ENCODE measurements around the gene PCBP4. TPM values are rescaled to one million over a fixed set of nuclear protein-coding genes. Genes with fewer than 3 reads are reported as not detected.
"Not testable (repeated sequence)": the region's sequence is repeated elsewhere in the genome, so short reads cannot be mapped to it uniquely, and the experiment has no call there.

Gene PCBP4
- polyA plus RNA-seq, 3 donors, result 0.09 to 1.3 (median 0.22) TPM

- peaks cover 0 to 3% (median 2%) of the 10 kb centered on the region in 3 donors for H3K27me3 Mint-ChIP-seq (ENCODE audit: low read depth in 3 of 3)
- peaks cover 23% of the 10 kb centered on the region for H3K4me1 Mint-ChIP-seq
- peaks cover 12 to 14% of the 10 kb centered on the region in 2 donors for H3K4me1 ChIP-seq (ENCODE audit: control insufficient read depth in 1 of 2, insufficient read depth in 2 of 2, low read length in 2 of 2)
- H3K4me3 ChIP-seq (replicated peaks in 1 of 3; ENCODE audit: low read depth in 2 of 3, low read length in 3 of 3), result peak within 1 kb of the TSS; percentile 87 to 94 (median 93)
- peak within 1 kb of the TSS; percentile 88 to 89 for H3K27ac ChIP-seq (ENCODE audit: low read depth in 1 of 2, low read length in 2 of 2)
- H2AFZ ChIP-seq (ENCODE audit: insufficient read depth, low read depth, low read length, poor library complexity, severe bottlenecking), result peak within 1 kb of the TSS; percentile 97
- peaks cover 23 to 41% of the 10 kb centered on the region in 2 donors for H3K36me3 Mint-ChIP-seq
- peak within 1 kb of the TSS; percentile 98 to 100 (median 99) for H3K27ac Mint-ChIP-seq
- peaks cover 28% of the 10 kb centered on the region for H3K79me2 ChIP-seq (ENCODE audit: insufficient read depth, low read length)
- H3K27me3 ChIP-seq (ENCODE audit: control insufficient read depth in 2 of 2, insufficient read depth in 2 of 2, low read length in 2 of 2), result no peaks in the 10 kb centered on the region
- no peaks in the 10 kb centered on the region for H3K9me3 Mint-ChIP-seq
- peak within 1 kb of the TSS; percentile 93 for H3K4me2 ChIP-seq (replicated peaks; ENCODE audit: extremely low read depth, low read length, poor library complexity, severe bottlenecking)
- peak within 1 kb of the TSS; percentile 100 for H3K4me3 Mint-ChIP-seq
- peak within 1 kb of the TSS; percentile 96 for H3K9ac ChIP-seq (ENCODE audit: insufficient read depth, low read length, poor library complexity, severe bottlenecking)
- H4K20me1 ChIP-seq (ENCODE audit: insufficient read depth, low read length), result peaks cover 40% of the 10 kb centered on the region
- peak; percentile 93 to 94 (median 93) for DNase-seq
- WGBS (ENCODE audit: insufficient coverage), result under 1% methylated on average over 30 of the region's 40 CpGs
- intact Hi-C loops (cut with micrococcal nuclease), result loop anchor here (2.0 to 5.0 kb wide), 2 partner anchors 53 to 57 kb away; partner anchors contain the start of gene PARP3 (in 1 of the 2)
- TF ChIP-seq CTCF (IDR thresholded peaks at IDR 0.05), result no peak
- no peaks in the 10 kb centered on the region for H3K9me3 ChIP-seq (replicated peaks in 1 of 2; ENCODE audit: control insufficient read depth in 1 of 2, insufficient read depth in 1 of 2, low read length in 2 of 2)
- peaks cover 34 to 37% of the 10 kb centered on the region in 2 donors for H3K36me3 ChIP-seq (replicated peaks in 1 of 2; ENCODE audit: control insufficient read depth in 1 of 2, insufficient read depth in 2 of 2, low read length in 2 of 2)
These were observed 28.3 kb upstream of the PCBP4 start, which contains the start of gene RPL29 for GRCh38 chr3:51995346-51996163. RPL29 (minus strand) TSS chr3:51995895; CDS start chr3:51995461, 434 bp downstream.

GRCh38 chr3:51994530-51994929, 27.3 kb upstream of the PCBP4 start:
- no CpG with 5 or more reads among the region's 2 CpGs for WGBS (ENCODE audit: insufficient coverage)
- H3K9ac ChIP-seq (ENCODE audit: insufficient read depth, low read length, poor library complexity, severe bottlenecking), result peak overlapping the region; percentile 96
- H3K4me3 ChIP-seq (replicated peaks in 1 of 3; ENCODE audit: low read depth in 2 of 3, low read length in 3 of 3), result peak overlapping the region in 1 of 3 experiments; percentile 87
- peaks cover 23 to 41% of the 10 kb centered on the region in 2 donors for H3K36me3 Mint-ChIP-seq
- peak overlapping the region; percentile 93 for H3K4me2 ChIP-seq (replicated peaks; ENCODE audit: extremely low read depth, low read length, poor library complexity, severe bottlenecking)
- no peaks in the 10 kb centered on the region for H3K27me3 ChIP-seq (ENCODE audit: control insufficient read depth in 2 of 2, insufficient read depth in 2 of 2, low read length in 2 of 2)
- H3K36me3 ChIP-seq (replicated peaks in 1 of 2; ENCODE audit: control insufficient read depth in 1 of 2, insufficient read depth in 2 of 2, low read length in 2 of 2), result peaks cover 34 to 37% of the 10 kb centered on the region in 2 donors
- peak overlapping the region in 6 of 7 donors; percentile 90 to 100 (median 100) for H3K27ac Mint-ChIP-seq
- peaks cover 23% of the 10 kb centered on the region for H3K4me1 Mint-ChIP-seq
- peaks cover 12 to 14% of the 10 kb centered on the region in 2 donors for H3K4me1 ChIP-seq (ENCODE audit: control insufficient read depth in 1 of 2, insufficient read depth in 2 of 2, low read length in 2 of 2)
- no peaks in the 10 kb centered on the region for H3K9me3 ChIP-seq (replicated peaks in 1 of 2; ENCODE audit: control insufficient read depth in 1 of 2, insufficient read depth in 1 of 2, low read length in 2 of 2)
- intact Hi-C loops (cut with micrococcal nuclease), result loop anchor here in 1 of 2 donors (2.0 kb wide), 1 partner anchor 52 kb away; the partner anchor contains the start of gene PARP3
- no peak overlapping the region for H2AFZ ChIP-seq (ENCODE audit: insufficient read depth, low read depth, low read length, poor library complexity, severe bottlenecking)
- H3K27me3 Mint-ChIP-seq (ENCODE audit: low read depth in 3 of 3), result peaks cover 0 to 3% (median 2%) of the 10 kb centered on the region in 3 donors
- no peak for DNase-seq
- H3K27ac ChIP-seq (ENCODE audit: low read depth in 1 of 2, low read length in 2 of 2), result peak overlapping the region; percentile 88 to 89
- TF ChIP-seq CTCF (IDR thresholded peaks at IDR 0.05), result no peak
- peaks cover 28% of the 10 kb centered on the region for H3K79me2 ChIP-seq (ENCODE audit: insufficient read depth, low read length)
- no peak overlapping the region for H3K4me3 Mint-ChIP-seq
- no peaks in the 10 kb centered on the region for H3K9me3 Mint-ChIP-seq
- peaks cover 40% of the 10 kb centered on the region for H4K20me1 ChIP-seq (ENCODE audit: insufficient read depth, low read length)

GRCh38 chr3:51993657-51994056, 26.4 kb upstream of the PCBP4 start:
- H3K27me3 Mint-ChIP-seq (ENCODE audit: low read depth in 3 of 3); H3K4me2 ChIP-seq (replicated peaks; ENCODE audit: extremely low read depth, low read length, poor library complexity, severe bottlenecking); H3K4me3 Mint-ChIP-seq; H3K9me3 Mint-ChIP-seq; H2AFZ ChIP-seq (ENCODE audit: insufficient read depth, low read depth, low read length, poor library complexity, severe bottlenecking); H3K4me3 ChIP-seq (replicated peaks in 1 of 3; ENCODE audit: low read depth in 2 of 3, low read length in 3 of 3); DNase-seq; H3K27me3 ChIP-seq (ENCODE audit: control insufficient read depth in 2 of 2, insufficient read depth in 2 of 2, low read length in 2 of 2); H3K9me3 ChIP-seq (replicated peaks in 1 of 2; ENCODE audit: control insufficient read depth in 1 of 2, insufficient read depth in 1 of 2, low read length in 2 of 2): not testable (repeated sequence)
- peak overlapping the region; percentile 96 for H3K9ac ChIP-seq (ENCODE audit: insufficient read depth, low read length, poor library complexity, severe bottlenecking)
- H3K27ac ChIP-seq (ENCODE audit: low read depth in 1 of 2, low read length in 2 of 2), result peak overlapping the region in 1 of 2 donors; percentile 88
- peaks cover 34 to 37% of the 10 kb centered on the region in 2 donors for H3K36me3 ChIP-seq (replicated peaks in 1 of 2; ENCODE audit: control insufficient read depth in 1 of 2, insufficient read depth in 2 of 2, low read length in 2 of 2)
- H3K27ac Mint-ChIP-seq, result peak overlapping the region in 3 of 7 donors; percentile 2 to 67 (median 56)
- peaks cover 23 to 41% of the 10 kb centered on the region in 2 donors for H3K36me3 Mint-ChIP-seq
- WGBS (ENCODE audit: insufficient coverage), result 96% methylated on average over 3 of the region's 13 CpGs
- H3K4me1 Mint-ChIP-seq, result peaks cover 23% of the 10 kb centered on the region
- intact Hi-C loops (cut with micrococcal nuclease), result loop anchor here in 1 of 2 donors (2.0 kb wide), 1 partner anchor 51 kb away; the partner anchor contains the start of gene PARP3
- H4K20me1 ChIP-seq (ENCODE audit: insufficient read depth, low read length), result peaks cover 40% of the 10 kb centered on the region
- H3K4me1 ChIP-seq (ENCODE audit: control insufficient read depth in 1 of 2, insufficient read depth in 2 of 2, low read length in 2 of 2), result peaks cover 12 to 14% of the 10 kb centered on the region in 2 donors
- H3K79me2 ChIP-seq (ENCODE audit: insufficient read depth, low read length), result peaks cover 28% of the 10 kb centered on the region

All from CD14-positive monocyte (primary cell).